H9 (cell line): ENCODE measurements around the gene SNAPC5. TPM values are rescaled to one million over a fixed set of nuclear protein-coding genes. Genes with fewer than 3 reads are reported as not detected.

Source experiments
- DNase-seq: peaks from one replicate; pipeline ENCODE4 v3.0.0-alpha.2; 2017
- H2AFZ ChIP-seq: one replicate; pipeline ENCODE4 v1.6.1; 2013; ENCODE audit warnings: mild to moderate bottlenecking, low read length, control low read depth, moderate library complexity
- H2AK5ac ChIP-seq: 2 replicates; pipeline ENCODE4 v1.6.1; 2013; ENCODE audit warnings: low read length, control low read depth, mixed read lengths; ENCODE audit not compliant: insufficient read length
- H2BK120ac ChIP-seq: one replicate; pipeline ENCODE4 v1.6.1; 2013; ENCODE audit warnings: low read depth, mild to moderate bottlenecking, low read length, control low read depth, inconsistent platforms; ENCODE audit not compliant: poor library complexity, severe bottlenecking
- H2BK12ac ChIP-seq: 2 replicates; pipeline ENCODE4 v1.6.1; 2013; ENCODE audit warnings: low read length, control low read depth, mixed read lengths, low read depth; ENCODE audit not compliant: insufficient read length
- H2BK15ac ChIP-seq: 2 replicates; pipeline ENCODE4 v1.6.1; 2013; ENCODE audit warnings: low read depth, low read length, control low read depth
- H2BK20ac ChIP-seq: one replicate; pipeline ENCODE4 v1.6.1; 2013; ENCODE audit warnings: low read depth, mild to moderate bottlenecking, low read length, control low read depth, inconsistent platforms; ENCODE audit not compliant: poor library complexity, severe bottlenecking
- H2BK5ac ChIP-seq: 2 replicates; pipeline ENCODE4 v1.6.1; 2013; ENCODE audit warnings: low read length, control low read depth, mixed read lengths; ENCODE audit not compliant: insufficient read length
- H3K14ac ChIP-seq: 2 replicates; pipeline ENCODE4 v1.6.1; 2013; ENCODE audit warnings: low read length, control low read depth; ENCODE audit not compliant: insufficient read depth
- H3K18ac ChIP-seq: 2 replicates; pipeline ENCODE4 v1.6.1; 2013; ENCODE audit warnings: low read depth, mild to moderate bottlenecking, mixed read lengths, low read length, control low read depth; ENCODE audit not compliant: insufficient read length
- H3K23ac ChIP-seq: 2 replicates; pipeline ENCODE4 v1.6.1; 2013; ENCODE audit warnings: low read length, control low read depth, mixed read lengths, low read depth; ENCODE audit not compliant: insufficient read length
- H3K23me2 ChIP-seq: 2 replicates; pipeline ENCODE4 v1.6.1; 2013; ENCODE audit warnings: low read depth, mild to moderate bottlenecking, mixed read lengths, low read length, control low read depth; ENCODE audit not compliant: insufficient read length, poor library complexity, severe bottlenecking
- H3K27ac ChIP-seq: 2 replicates; pipeline ENCODE4 v1.5.1; 2013; ENCODE audit warnings: low read length, control low read depth, mixed read lengths, low read depth; ENCODE audit not compliant: insufficient read length
- H3K27me3 ChIP-seq: 2 replicates; pipeline ENCODE4 v1.6.1; 2013; ENCODE audit warnings: low read length, control low read depth, inconsistent platforms; ENCODE audit not compliant: insufficient read depth
- H3K4ac ChIP-seq: 2 replicates; pipeline ENCODE4 v1.6.1; 2013; ENCODE audit warnings: low read depth, mild to moderate bottlenecking, control low read depth, inconsistent platforms, low read length, moderate library complexity
- H3K4me1 ChIP-seq: 2 replicates; pipeline ENCODE4 v1.6.1; 2013; ENCODE audit warnings: low read length, control low read depth, inconsistent platforms; ENCODE audit not compliant: insufficient read depth
- H3K4me2 ChIP-seq: 2 replicates; pipeline ENCODE4 v1.6.1; 2013; ENCODE audit warnings: low read length, control low read depth, mixed read lengths; ENCODE audit not compliant: insufficient read length, insufficient read depth
- H3K56ac ChIP-seq: 2 replicates; pipeline ENCODE4 v1.6.1; 2013; ENCODE audit warnings: low read depth, mild to moderate bottlenecking, mixed read lengths, low read length, control low read depth; ENCODE audit not compliant: insufficient read length
- H3K79me1 ChIP-seq: 2 replicates; pipeline ENCODE4 v1.6.1; 2013; ENCODE audit warnings: low read depth, mild to moderate bottlenecking, moderate library complexity, low read length, control low read depth, inconsistent platforms; ENCODE audit not compliant: insufficient read depth, poor library complexity, severe bottlenecking
- H3K79me2 ChIP-seq: 2 replicates; pipeline ENCODE4 v1.6.1; 2013; ENCODE audit warnings: low read length, control low read depth, inconsistent platforms; ENCODE audit not compliant: insufficient read depth
- H3K9ac ChIP-seq: 2 replicates; pipeline ENCODE4 v1.6.1; 2013; ENCODE audit warnings: low read length, control low read depth, mixed read lengths; ENCODE audit not compliant: insufficient read length; ENCODE audit errors: extremely low read depth
- H3K9me3 ChIP-seq: one replicate; pipeline ENCODE4 v1.6.1; 2013; ENCODE audit warnings: low read depth, low read length, inconsistent platforms; ENCODE audit not compliant: control insufficient read depth
- H3T11ph ChIP-seq: one replicate; pipeline ENCODE4 v1.6.1; 2013; ENCODE audit warnings: mild to moderate bottlenecking, low read length, control low read depth, inconsistent platforms
- H4K20me1 ChIP-seq: one replicate; pipeline ENCODE4 v1.6.1; 2013; ENCODE audit not compliant: control insufficient read depth, insufficient read length, insufficient read depth
- H4K5ac ChIP-seq: 2 replicates; pipeline ENCODE4 v1.6.1; 2013; ENCODE audit warnings: low read depth, mild to moderate bottlenecking, mixed read lengths, low read length, control low read depth; ENCODE audit not compliant: insufficient read length
- H4K8ac ChIP-seq: replicated peaks from 2 replicates; pipeline ENCODE4 v1.6.1; 2013; ENCODE audit warnings: low read length, control low read depth, mixed read lengths, low read depth; ENCODE audit not compliant: insufficient read length
- H4K91ac ChIP-seq: 2 replicates; pipeline ENCODE4 v1.6.1; 2013; ENCODE audit warnings: low read depth, mild to moderate bottlenecking, moderate library complexity, mixed read lengths, low read length, control low read depth; ENCODE audit not compliant: insufficient read length
- H3K27ac Mint-ChIP-seq, 3 experiments: 2 replicates in 2 of 3; 3 replicates in 1 of 3; pipeline ENCODE4 v1.8.0; 2020 to 2021; ENCODE audit warnings: mixed read lengths in 3 of 3, mild to moderate bottlenecking in 1 of 3, moderate library complexity in 1 of 3
- H3K27me3 Mint-ChIP-seq: 2 replicates; pipeline ENCODE4 v1.8.0; 2021; ENCODE audit warnings: low read depth, mild to moderate bottlenecking, moderate library complexity, mixed read lengths
- H3K36me3 Mint-ChIP-seq, 3 experiments: 2 replicates in 2 of 3; 3 replicates in 1 of 3; pipeline ENCODE4 v1.8.0; 2020 to 2021; ENCODE audit warnings: low read depth in 3 of 3, mixed read lengths in 3 of 3; ENCODE audit not compliant: insufficient read depth in 1 of 3
- H3K4me1 Mint-ChIP-seq, 2 experiments: 2 replicates each; pipeline ENCODE4 v1.8.0; 2020; ENCODE audit warnings: mixed read lengths in 2 of 2
- H3K4me3 Mint-ChIP-seq, 2 experiments: 2 replicates in 1 of 2; 3 replicates in 1 of 2; pipeline ENCODE4 v1.8.0; 2020 to 2021; ENCODE audit warnings: mild to moderate bottlenecking in 2 of 2, mixed read lengths in 2 of 2, moderate library complexity in 1 of 2
- H3K9me3 Mint-ChIP-seq, 2 experiments: 2 replicates in 1 of 2; 3 replicates in 1 of 2; pipeline ENCODE4 v1.8.0; 2020; ENCODE audit warnings: mild to moderate bottlenecking in 2 of 2, mixed read lengths in 2 of 2, moderate library complexity in 1 of 2
- CTCF ChIP-seq: fragments of 200-600 bp; sonication (generic); conservative IDR thresholded peaks from 3 replicates; pipeline ENCODE4 v1.8.0; 2021; ENCODE audit warnings: antibody characterized with exemption, mild to moderate bottlenecking
- WGBS: extraction: QIAGEN DNeasy Blood & Tissue Kit; methylation state at CpG from one replicate; pipeline ENCODE4 v1.1.7; 2013; ENCODE audit warnings: missing lambda C conversion rate, low lambda C conversion rate, mixed read lengths; ENCODE audit not compliant: insufficient read length; ENCODE audit errors: extremely low coverage; 5-methylcytosine and 5-hydroxymethylcytosine counted together
- total RNA-seq: library from RNA; stranded (reverse); gene quantifications from 2 replicates; pipeline ENCODE4 v1.2.1, GENCODE V29; 2021

Gene SNAPC5
- total RNA-seq, 1 experiment from 2014 or later, result 28.9 TPM

GRCh38 chr15:66508293-66508883 is 10.8 kb upstream of the SNAPC5 start:
- Mint-ChIP-seq H3K4me1 (peaks cover 12 to 19% of the 10 kb centered on the region in 2 experiments; a peak in 3 of 4 replicates), H3K27ac (no peak overlapping the region; a peak in 1 of 7 replicates), H3K4me3 (no peak overlapping the region), H3K9me3 (no peaks in the 10 kb centered on the region; a peak in 2 of 5 replicates), H3K27me3 (no peaks in the 10 kb centered on the region), H3K36me3 (peaks cover 12 to 29% (median 28%) of the 10 kb centered on the region in 3 experiments)
- H2BK15ac ChIP-seq, result no peak overlapping the region
- H3K79me1 ChIP-seq, result no peaks in the 10 kb centered on the region
- H3K23ac ChIP-seq, result no peak overlapping the region
- no peak overlapping the region for H2BK12ac ChIP-seq
- H4K20me1 ChIP-seq, result no peaks in the 10 kb centered on the region
- H3T11ph ChIP-seq, result no peak overlapping the region
- no peak overlapping the region for H2BK20ac ChIP-seq
- no peak overlapping the region for H2BK5ac ChIP-seq
- no peak overlapping the region for H3K4me2 ChIP-seq
- H3K27me3 ChIP-seq, result no peaks in the 10 kb centered on the region
- peaks cover 22% of the 10 kb centered on the region; the same call in 1 of the 2 replicates for H3K79me2 ChIP-seq
- no peak overlapping the region for H4K8ac ChIP-seq
- H3K27ac ChIP-seq, result no peak overlapping the region
- no peak for DNase-seq
- no peaks in the 10 kb centered on the region for H3K4me1 ChIP-seq
- H2AFZ ChIP-seq, result no peak overlapping the region
- H3K4ac ChIP-seq, result no peak overlapping the region
- H3K9me3 ChIP-seq, result no peaks in the 10 kb centered on the region
- no peak overlapping the region for H4K91ac ChIP-seq
- no peaks in the 10 kb centered on the region for H3K23me2 ChIP-seq
- no CpG with 5 or more reads among the region's 3 CpGs for WGBS
- H3K56ac ChIP-seq, result no peak overlapping the region
- H3K9ac ChIP-seq, result no peak overlapping the region
- H4K5ac ChIP-seq, result no peak overlapping the region
- no peak overlapping the region for H2AK5ac ChIP-seq
- H2BK120ac ChIP-seq, result no peak overlapping the region
- H3K18ac ChIP-seq, result no peak overlapping the region
- no peak for TF ChIP-seq CTCF
- H3K14ac ChIP-seq, result no peak overlapping the region
